ENCODE results near the gene TPMT. TPM values are rescaled to one million over a fixed set of nuclear protein-coding genes. Genes with fewer than 3 reads are reported as not detected.

Gene TPMT
- total RNA-seq, 1 experiment from 2014 or later: 10.5 TPM

DNA sequence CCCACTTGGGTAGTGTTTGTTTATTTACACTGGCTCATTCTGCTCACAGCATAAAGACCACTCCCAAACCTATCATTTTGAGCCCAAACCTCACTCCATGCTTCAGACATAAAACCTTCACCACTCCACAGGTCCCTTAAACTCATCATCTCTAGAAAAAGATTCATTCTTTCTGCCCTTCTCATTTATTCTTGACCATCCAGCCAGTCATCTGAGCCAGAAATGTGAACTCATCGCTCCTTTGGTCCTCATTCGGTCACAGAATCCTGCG lies 12.4 kb downstream of the TPMT start:
- ChIA-PET POLR2A (ENCODE audit: unreplicated experiment) (no interaction called here), CTCF (no interaction called here)
- Histone ChIP-seq H3K4me3 (no peak overlapping the region), H3F3A (ENCODE audit: insufficient read depth, low read depth) (no peaks in the 10 kb centered on the region), H4K20me1 (ENCODE audit: insufficient read depth) (no peaks in the 10 kb centered on the region), H3K4me2 (no peak overlapping the region), H3K27me3 (ENCODE audit: insufficient read depth, low read depth) (no peaks in the 10 kb centered on the region), H3K4me1 (replicated peaks; ENCODE audit: insufficient read depth) (no peaks in the 10 kb centered on the region), H3K27ac (no peak overlapping the region), H2AFZ (no peak overlapping the region), H3K9me2 (ENCODE audit: insufficient read depth) (no peaks in the 10 kb centered on the region), H3K9me3 (ENCODE audit: insufficient read depth, low read depth) (no peaks in the 10 kb centered on the region), H3K79me2 (ENCODE audit: low read depth) (no peaks in the 10 kb centered on the region), H3K36me3 (ENCODE audit: low read depth) (peaks cover 8% of the 10 kb centered on the region; the same call in 1 of the 2 replicates)
- intact Hi-C loops (cut with micrococcal nuclease; ENCODE audit: unreplicated experiment): no loop called here
- BruUV-seq (replicated peaks): no TSS peak
- no peak for DNase-seq
- TF ChIP-seq EZH2 (IDR thresholded peaks at IDR 0.05; ENCODE audit: low read depth): no peak
- TF ChIP-seq, protein P1, sequence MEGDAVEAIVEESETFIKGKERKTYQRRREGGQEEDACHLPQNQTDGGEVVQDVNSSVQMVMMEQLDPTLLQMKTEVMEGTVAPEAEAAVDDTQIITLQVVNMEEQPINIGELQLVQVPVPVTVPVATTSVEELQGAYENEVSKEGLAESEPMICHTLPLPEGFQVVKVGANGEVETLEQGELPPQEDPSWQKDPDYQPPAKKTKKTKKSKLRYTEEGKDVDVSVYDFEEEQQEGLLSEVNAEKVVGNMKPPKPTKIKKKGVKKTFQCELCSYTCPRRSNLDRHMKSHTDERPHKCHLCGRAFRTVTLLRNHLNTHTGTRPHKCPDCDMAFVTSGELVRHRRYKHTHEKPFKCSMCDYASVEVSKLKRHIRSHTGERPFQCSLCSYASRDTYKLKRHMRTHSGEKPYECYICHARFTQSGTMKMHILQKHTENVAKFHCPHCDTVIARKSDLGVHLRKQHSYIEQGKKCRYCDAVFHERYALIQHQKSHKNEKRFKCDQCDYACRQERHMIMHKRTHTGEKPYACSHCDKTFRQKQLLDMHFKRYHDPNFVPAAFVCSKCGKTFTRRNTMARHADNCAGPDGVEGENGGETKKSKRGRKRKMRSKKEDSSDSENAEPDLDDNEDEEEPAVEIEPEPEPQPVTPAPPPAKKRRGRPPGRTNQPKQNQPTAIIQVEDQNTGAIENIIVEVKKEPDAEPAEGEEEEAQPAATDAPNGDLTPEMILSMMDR (conservative IDR thresholded peaks at IDR 0.05): no peak

DNA sequence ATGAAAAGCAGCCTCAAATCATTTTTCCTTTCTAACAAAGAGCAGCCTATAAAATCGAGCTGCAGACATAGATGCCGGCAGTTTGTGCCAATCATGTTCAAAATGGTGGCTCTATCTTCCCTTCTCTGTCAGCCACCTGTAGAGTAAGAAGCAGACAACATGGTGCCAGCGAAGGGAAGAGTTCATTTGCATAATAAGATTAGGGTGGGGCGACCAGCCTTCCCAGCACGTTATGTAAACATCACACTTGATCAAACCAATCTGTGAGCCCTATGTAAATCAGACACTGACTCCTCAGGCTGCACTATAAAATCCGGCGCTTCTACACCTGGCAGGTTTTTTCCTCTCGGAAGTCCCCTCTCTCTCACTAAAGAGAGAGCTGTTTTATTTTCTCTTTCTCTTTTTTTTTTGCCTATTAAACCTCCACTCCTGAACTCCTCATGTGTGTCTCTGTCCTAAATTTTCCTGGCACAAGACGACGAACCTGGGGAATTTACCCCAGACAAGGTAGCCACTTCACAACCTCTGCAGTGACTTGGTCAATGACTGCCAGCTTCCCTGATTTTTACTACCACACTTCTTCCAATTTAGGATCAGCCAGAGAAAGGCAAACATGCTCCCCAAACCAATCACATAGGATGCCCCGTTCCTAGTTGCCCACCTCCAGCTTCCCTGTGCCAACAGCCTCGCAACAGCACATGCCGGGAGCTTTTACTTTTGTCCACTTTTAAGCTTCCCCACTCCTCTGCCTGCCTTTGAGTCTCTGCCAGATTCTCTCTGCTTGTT lies 12.9 kb downstream of the TPMT start:
- H3K4me3 ChIP-seq: no peak overlapping the region
- no peaks in the 10 kb centered on the region for H4K20me1 ChIP-seq (ENCODE audit: insufficient read depth)
- H3K9me2 ChIP-seq (ENCODE audit: insufficient read depth): no peaks in the 10 kb centered on the region
- ChIA-PET POLR2A (ENCODE audit: unreplicated experiment) (no interaction called here), CTCF (no interaction called here)
- H2AFZ ChIP-seq: no peak overlapping the region
- no peaks in the 10 kb centered on the region for H3K27me3 ChIP-seq (ENCODE audit: insufficient read depth, low read depth)
- TF ChIP-seq, protein P1 (conservative IDR thresholded peaks at IDR 0.05): no peak
- no peak for TF ChIP-seq EZH2 (IDR thresholded peaks at IDR 0.05; ENCODE audit: low read depth)
- no peaks in the 10 kb centered on the region for H3K9me3 ChIP-seq (ENCODE audit: insufficient read depth, low read depth)
- DNase-seq: no peak
- H3K79me2 ChIP-seq (ENCODE audit: low read depth): no peaks in the 10 kb centered on the region
- H3K4me2 ChIP-seq: no peak overlapping the region
- no TSS peak for BruUV-seq (replicated peaks)
- H3F3A ChIP-seq (ENCODE audit: insufficient read depth, low read depth): no peaks in the 10 kb centered on the region
- H3K36me3 ChIP-seq (ENCODE audit: low read depth): peaks cover 8% of the 10 kb centered on the region; the same call in 1 of the 2 replicates
- H3K4me1 ChIP-seq (replicated peaks; ENCODE audit: insufficient read depth): no peaks in the 10 kb centered on the region
- intact Hi-C loops (cut with micrococcal nuclease; ENCODE audit: unreplicated experiment): no loop called here
- no peak overlapping the region for H3K27ac ChIP-seq

GRCh38 chr6:18139935-18140621 lies 14.8 kb downstream of the TPMT start:
- POLR2A ChIA-PET (ENCODE audit: unreplicated experiment): no interaction called here

More at GRCh38 chr6:18139935-18140621, 14.8 kb downstream of the TPMT start:
- intact Hi-C loops (cut with micrococcal nuclease; ENCODE audit: unreplicated experiment): no loop called here
- H3K79me2 ChIP-seq (ENCODE audit: low read depth): no peaks in the 10 kb centered on the region
- CTCF ChIA-PET: no interaction called here
- no peaks in the 10 kb centered on the region for H4K20me1 ChIP-seq (ENCODE audit: insufficient read depth)
- no peak overlapping the region for H2AFZ ChIP-seq
- H3F3A ChIP-seq (ENCODE audit: insufficient read depth, low read depth): no peaks in the 10 kb centered on the region
- no peaks in the 10 kb centered on the region for H3K4me1 ChIP-seq (replicated peaks; ENCODE audit: insufficient read depth)
- no peak for DNase-seq
- BruUV-seq (replicated peaks): no TSS peak
- H3K4me2 ChIP-seq: no peak overlapping the region
- 0 out of 2 replicates have a peak, but pooled peaks cover 4% of the 10 kb centered on the region for H3K36me3 ChIP-seq (ENCODE audit: low read depth)
- H3K9me2 ChIP-seq (ENCODE audit: insufficient read depth): no peaks in the 10 kb centered on the region
- no peaks in the 10 kb centered on the region for H3K9me3 ChIP-seq (ENCODE audit: insufficient read depth, low read depth)
- TF ChIP-seq, protein P1 (conservative IDR thresholded peaks at IDR 0.05): no peak
- H3K27me3 ChIP-seq (ENCODE audit: insufficient read depth, low read depth): no peaks in the 10 kb centered on the region
- no peak overlapping the region for H3K4me3 ChIP-seq
- H3K27ac ChIP-seq: no peak overlapping the region

Data from PC-9 (cell line).